Right atrium auricular region (tissue), 2 donors: ENCODE measurements around the gene SEMA4A. TPM values are rescaled to one million over a fixed set of nuclear protein-coding genes. Genes with fewer than 3 reads are reported as not detected.

Experiments
- DNase-seq: peaks from one replicate; pipeline ENCODE4 v3.0.0-alpha.2; 2019; ENCODE audit warnings: low spot score
- H3K27ac ChIP-seq, 2 donors: fragments of 200-600 bp; sonication (generic); 1 replicate in 1 of 2; 2 replicates in 1 of 2; pipeline ENCODE4 v1.5.1; 2016 to 2019
- H3K27me3 ChIP-seq, 2 donors: fragments of 200-600 bp; sonication (generic); one replicate each; pipeline versions ENCODE4 v1.5.1 to v1.6.0; 2017 to 2019
- H3K36me3 ChIP-seq: fragments of 200-600 bp; sonication (generic); one replicate; pipeline ENCODE4 v1.5.1; 2016
- H3K4me1 ChIP-seq, 2 donors: fragments of 200-600 bp; sonication (generic); one replicate each; pipeline versions ENCODE4 v1.5.1 to v1.6.0; 2017 to 2019
- H3K4me3 ChIP-seq, 2 donors: fragments of 200-600 bp; sonication (generic); 1 replicate in 1 of 2; 2 replicates in 1 of 2; pipeline ENCODE4 v1.5.1; 2017 to 2019; ENCODE audit warnings: mild to moderate bottlenecking in 1 of 2, moderate library complexity in 1 of 2
- H3K9me3 ChIP-seq, 2 donors: fragments of 200-600 bp; sonication (generic); one replicate each; pipeline ENCODE4 v1.5.1; 2019
- CTCF ChIP-seq, 2 donors: fragments of 200-600 bp; sonication (generic); IDR thresholded peaks; one replicate each; pipeline ENCODE4 v1.5.1; 2019; ENCODE audit warnings: antibody characterized with exemption in 2 of 2
- total RNA-seq, 2 donors: library from RNA; depleted of rRNA; stranded (reverse); fragments of >200 nt; gene quantifications; one replicate each; pipeline ENCODE4 v1.1.0, GENCODE V29; 2016

The SEMA4A gene
- total RNA-seq, 2 donors from 2014 or later, result 2.0 to 4.2 TPM

- Histone ChIP-seq H3K27ac (peak overlapping the region in 1 of 2 donors; percentile 99), H3K9me3 (no peaks in the 10 kb centered on the region), H3K4me1 (peaks cover 0 to 61% of the 10 kb centered on the region in 2 donors), H3K4me3 (no peak overlapping the region), H3K36me3 (no peaks in the 10 kb centered on the region), H3K27me3 (no peaks in the 10 kb centered on the region)
- DNase-seq, result no peak
- no peak for TF ChIP-seq CTCF (IDR thresholded peaks at IDR 0.05)
Measured at GRCh38 chr1:156108664-156109241, 44.6 kb upstream of the SEMA4A start.

- Histone ChIP-seq H3K4me3 (no peak overlapping the region), H3K36me3 (peaks cover 5% of the 10 kb centered on the region), H3K27me3 (no peaks in the 10 kb centered on the region), H3K4me1 (peaks cover 0 to 53% of the 10 kb centered on the region in 2 donors), H3K9me3 (no peaks in the 10 kb centered on the region), H3K27ac (no peak overlapping the region)
- no peak for TF ChIP-seq CTCF (IDR thresholded peaks at IDR 0.05)
- no peak for DNase-seq
Measured at GRCh38 chr1:156110252-156110651, 43.1 kb upstream of the SEMA4A start.

- no peak for TF ChIP-seq CTCF (IDR thresholded peaks at IDR 0.05)
- no peak overlapping the region for H3K4me3 ChIP-seq
- H3K36me3 ChIP-seq, result peaks cover 5% of the 10 kb centered on the region
- DNase-seq, result no peak
- no peaks in the 10 kb centered on the region for H3K27me3 ChIP-seq
- H3K4me1 ChIP-seq, result peaks cover 0 to 46% of the 10 kb centered on the region in 2 donors
- H3K9me3 ChIP-seq, result no peaks in the 10 kb centered on the region
- H3K27ac ChIP-seq, result peak overlapping the region in 1 of 2 donors; percentile 97
Measured at GRCh38 chr1:156111355-156111962, 41.9 kb upstream of the SEMA4A start.

- DNase-seq, result no peak
- peaks cover 0 to 46% of the 10 kb centered on the region in 2 donors for H3K4me1 ChIP-seq
- H3K27me3 ChIP-seq, result no peaks in the 10 kb centered on the region
- H3K27ac ChIP-seq, result peak overlapping the region; percentile 97 to 100
- no peak for TF ChIP-seq CTCF (IDR thresholded peaks at IDR 0.05)
- H3K9me3 ChIP-seq, result no peaks in the 10 kb centered on the region
- H3K36me3 ChIP-seq, result peaks cover 5% of the 10 kb centered on the region
- no peak overlapping the region for H3K4me3 ChIP-seq
Measured at GRCh38 chr1:156112276-156113137, 40.9 kb upstream of the SEMA4A start.

GRCh38 chr1:156113282-156113950 is 40.0 kb upstream of the SEMA4A start:
- Histone ChIP-seq H3K4me1 (peaks cover 0 to 52% of the 10 kb centered on the region in 2 donors), H3K36me3 (peaks cover 5% of the 10 kb centered on the region), H3K27me3 (no peaks in the 10 kb centered on the region), H3K27ac (peak overlapping the region; percentile 97 to 100), H3K9me3 (no peaks in the 10 kb centered on the region), H3K4me3 (no peak overlapping the region)
- no peak for TF ChIP-seq CTCF (IDR thresholded peaks at IDR 0.05)
- no peak for DNase-seq
